NOMO-1 treated with DMSO at 0.1 percent for 48 hours (cell line): ENCODE measurements around the gene PPP2R2D.
"Not testable (repeated sequence)": the region's sequence is repeated elsewhere in the genome, so short reads cannot be mapped to it uniquely, and the experiment has no call there.

Experiments
- DNase-seq: peaks from one replicate; lab custom pipeline; 2025; ENCODE audit not compliant: unreplicated experiment; lab: John Stamatoyannopoulos, UW

The PPP2R2D gene

DNA sequence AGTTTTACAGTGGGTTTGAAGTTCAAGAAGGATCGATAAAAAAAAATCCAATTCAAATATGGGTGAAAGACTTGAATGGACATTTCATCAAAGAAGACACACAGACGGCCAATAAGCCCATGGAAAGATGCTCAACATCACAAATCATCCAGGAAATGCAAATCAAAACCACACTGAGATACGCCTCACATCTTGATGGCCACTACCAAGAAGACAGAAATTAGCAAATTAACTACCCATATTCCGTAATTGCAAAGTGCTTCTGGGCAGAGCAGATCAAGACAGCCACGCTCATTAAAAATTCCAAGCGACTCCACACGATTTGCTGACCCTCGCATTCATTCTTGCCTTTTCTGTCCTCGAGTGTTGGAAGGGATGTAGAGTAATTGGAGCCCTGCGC is 34.1 kb upstream of the PPP2R2D start:
- DNase-seq: no peak

DNA sequence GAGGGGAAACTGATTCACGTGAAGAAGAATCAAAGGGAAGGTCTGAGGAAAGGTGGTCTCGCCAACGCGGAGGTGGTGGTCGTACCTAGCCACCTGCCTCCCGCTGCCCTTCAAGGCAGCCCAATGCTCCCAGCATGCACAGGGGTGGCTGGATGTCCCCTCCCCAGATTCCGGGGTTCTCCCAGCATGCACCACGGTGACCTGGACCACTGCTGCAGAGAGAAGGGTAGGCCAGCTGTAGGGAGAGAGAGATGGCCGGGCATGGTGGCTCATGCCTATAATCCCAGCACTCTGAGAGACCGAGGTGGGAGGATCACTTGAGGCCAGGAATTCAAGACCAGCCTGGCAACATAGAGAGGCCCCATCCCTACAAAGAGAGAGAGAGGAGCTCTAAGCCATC is 32.4 kb upstream of the PPP2R2D start:
- no peak for DNase-seq

DNA sequence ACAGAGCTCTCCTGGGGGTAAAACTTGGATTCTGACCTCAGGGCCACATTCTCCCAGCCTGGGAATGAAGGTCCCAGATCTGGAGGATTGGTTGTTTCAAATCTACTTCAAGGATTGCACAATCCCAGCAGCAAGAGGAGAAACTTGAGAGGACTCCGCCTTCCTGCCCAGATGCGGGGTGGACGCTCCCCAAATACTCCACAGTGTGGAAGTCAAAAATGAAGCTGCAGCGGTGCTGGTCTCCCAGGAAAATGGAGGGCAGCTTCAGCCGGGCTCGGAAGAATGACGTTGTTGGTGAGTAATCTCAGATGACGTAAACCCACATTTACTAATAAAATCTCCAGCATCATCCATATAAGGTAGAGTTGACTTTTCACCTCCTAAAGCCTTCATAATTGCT is 31.5 kb upstream of the PPP2R2D start:
- no peak for DNase-seq

DNA sequence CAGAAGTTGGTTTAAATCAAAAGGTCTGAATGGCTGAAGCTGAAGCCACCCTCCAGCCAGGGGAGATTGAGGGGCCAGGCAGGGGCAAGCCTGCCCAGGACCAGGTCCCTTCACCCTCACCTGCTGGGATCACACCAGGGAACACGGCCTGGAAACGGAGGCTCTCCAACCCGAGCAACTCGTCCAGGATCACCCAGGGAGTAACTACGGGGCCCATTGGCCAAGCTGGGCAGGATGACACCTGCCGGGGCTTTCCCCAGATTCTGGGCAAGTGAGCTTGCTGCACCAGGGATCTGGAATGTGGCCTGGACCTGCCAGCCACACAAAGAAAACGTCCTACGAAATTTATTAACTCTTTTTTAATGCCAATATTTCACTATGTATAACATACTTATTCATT is 30.4 kb upstream of the PPP2R2D start:
- DNase-seq: no peak

DNA sequence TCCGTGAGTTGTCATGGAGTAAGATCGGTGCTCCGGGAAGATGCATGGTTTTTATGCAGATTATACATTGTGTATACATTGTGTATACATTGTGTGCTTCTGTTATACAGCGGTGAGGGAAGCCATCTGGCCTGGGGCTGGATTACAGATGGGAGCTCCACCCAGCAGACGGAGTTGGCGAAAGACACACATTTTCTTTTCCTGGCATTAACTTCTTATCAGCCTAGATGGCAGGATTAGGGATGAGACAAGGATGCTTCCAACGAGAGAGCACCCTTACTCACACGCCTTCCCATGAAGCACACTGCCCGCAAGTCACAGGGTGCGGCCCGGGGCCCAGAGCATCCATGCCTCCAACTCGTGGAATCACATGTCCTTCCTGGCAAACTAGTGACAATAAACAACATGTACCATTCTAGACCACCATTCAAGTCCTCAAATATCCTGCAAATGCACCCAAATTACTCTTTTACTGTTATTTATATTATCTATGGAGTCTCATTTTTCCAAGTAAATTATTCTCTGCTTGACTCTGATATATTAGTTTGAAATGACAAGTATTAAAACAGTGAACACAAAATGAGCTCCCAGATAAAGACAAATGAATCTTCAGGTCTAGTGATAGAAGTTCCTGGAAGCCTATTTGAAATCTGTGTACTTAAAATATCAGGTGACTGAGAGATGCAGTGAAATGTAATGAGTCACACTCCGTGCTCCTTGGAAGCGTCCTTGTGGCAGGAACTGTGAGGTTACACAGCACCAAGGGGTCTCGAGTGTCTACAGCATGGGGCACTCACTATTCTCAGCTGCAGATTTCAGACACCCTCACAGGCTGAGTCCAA is 29.8 kb upstream of the PPP2R2D start:
- no peak for DNase-seq

DNA sequence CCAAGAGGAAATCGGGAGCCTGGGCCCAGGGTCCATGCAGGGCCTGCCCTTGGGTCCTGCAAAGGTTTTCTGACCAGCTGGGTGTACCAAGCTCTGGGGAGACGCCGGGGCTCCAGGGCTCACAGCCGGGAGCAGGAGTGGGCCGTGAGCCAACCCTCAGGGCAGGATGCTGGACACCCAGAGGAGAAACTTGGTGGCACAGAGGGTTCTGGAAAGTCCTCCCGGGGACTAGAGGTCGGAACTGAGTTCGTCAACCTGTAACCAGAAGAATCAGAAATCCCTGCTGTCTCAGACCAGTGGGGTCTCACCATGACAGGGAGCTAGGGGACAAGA is 29.2 kb upstream of the PPP2R2D start:
- no peak for DNase-seq

DNA sequence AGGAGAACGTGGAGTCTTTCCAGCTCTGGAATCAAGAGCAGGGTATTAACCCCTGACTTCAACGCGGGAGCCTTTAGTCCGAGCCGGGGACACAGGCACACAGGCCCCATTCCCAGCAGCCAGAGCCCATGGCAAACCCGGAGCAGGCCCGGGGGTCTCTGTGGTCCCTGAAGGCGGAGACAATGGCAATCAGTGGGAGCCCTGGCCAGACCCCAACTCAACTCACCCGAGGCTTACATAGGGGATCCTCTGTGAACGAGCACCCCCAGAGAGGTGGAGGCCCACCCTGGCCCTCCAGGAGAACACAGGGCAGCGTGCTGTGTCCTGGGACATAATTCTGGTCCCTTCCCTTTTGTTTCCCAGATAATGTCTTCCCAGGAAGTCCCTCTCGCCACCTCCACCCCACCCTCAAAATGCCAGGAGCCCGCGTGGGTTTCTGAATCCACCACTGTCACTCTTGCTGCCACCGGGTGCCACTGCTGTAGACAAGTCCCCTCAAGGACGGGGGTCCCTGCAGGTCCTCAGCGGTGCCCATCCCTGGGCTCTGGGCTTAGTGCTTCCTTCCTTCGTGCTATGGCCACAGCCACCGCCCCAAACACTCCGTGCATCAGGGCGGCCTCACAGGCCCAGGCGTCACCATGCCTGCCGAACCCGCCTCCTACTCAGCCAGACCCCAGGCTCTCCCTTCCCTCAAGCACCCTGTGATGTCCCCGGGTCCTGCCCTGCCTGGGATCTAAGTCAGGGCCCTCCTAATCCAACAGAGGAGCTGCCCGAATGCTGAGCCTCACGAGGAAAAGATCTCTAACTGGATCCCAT is 28.6 kb upstream of the PPP2R2D start:
- DNase-seq: no peak

DNA sequence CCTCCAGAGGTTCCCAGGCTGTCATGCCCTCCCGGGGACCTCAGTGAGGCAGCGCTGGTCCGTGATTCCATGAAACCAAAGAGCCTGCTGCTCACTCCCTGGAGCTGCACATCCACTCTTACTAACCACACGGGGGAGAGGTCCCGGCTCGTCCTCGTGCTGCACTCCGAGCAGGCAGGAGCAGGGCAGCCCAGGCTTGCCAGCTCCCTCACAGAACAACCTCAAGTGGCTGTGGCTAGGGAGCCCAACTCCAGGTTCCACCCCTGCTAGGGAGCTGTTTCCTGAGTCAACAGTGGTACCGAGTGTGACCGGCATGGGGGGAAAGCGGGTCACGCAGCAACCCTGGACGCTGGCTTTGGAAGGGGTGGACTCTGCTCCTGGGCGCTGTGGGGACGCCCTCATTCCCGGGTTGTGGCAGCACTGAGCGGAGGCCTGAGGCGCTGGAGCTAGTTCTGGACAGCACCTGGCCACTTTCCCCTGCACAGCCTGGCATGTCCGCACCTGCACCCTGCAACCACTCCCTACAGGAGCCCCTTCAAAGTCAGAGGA is 27.9 kb upstream of the PPP2R2D start:
- DNase-seq: no peak

DNA sequence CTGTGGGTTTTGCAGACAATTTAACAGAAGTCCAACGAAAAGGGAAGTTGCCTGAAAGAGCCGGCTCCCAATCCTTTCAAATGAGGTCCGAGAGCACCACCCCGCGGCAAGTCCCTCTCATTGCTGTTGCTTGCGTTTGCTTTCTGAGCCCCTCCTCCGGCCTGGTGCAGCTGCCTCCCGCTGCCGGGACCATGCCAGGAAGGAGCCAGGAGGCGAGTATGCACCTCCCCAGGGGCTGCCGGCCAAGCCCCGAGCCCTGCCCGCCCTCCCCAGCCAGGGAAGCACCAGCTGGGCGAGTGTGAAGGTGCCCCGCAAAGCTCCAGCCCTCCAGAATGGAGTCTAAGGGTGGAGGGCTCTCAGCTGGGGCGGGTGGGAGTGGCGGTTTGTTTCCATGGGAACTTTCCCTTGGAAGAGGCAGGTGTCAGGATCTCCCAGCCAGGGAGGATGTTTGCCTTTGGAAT is 25.8 kb upstream of the PPP2R2D start:
- peak; percentile 89 for DNase-seq

DNA sequence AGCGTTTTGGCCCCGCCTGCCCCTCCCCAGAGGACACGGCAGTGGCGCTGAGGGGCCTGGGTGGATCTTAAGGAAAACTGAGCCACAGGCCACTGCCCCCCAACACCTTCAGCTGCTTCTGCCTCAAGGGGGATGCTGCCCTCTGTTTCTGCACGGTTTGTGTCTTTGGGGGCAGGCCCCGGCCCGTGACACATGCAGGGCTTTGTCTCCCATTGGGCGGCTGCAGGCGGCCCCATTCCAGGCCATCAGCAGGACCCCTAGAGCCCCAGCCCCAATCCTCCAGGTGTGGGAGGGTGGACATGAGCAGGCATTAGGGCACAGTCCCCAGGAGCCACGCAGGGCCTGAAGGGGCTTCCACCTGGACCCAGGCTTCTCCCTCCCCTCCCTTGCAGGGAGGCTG is 25.3 kb upstream of the PPP2R2D start:
- DNase-seq: no peak

DNA sequence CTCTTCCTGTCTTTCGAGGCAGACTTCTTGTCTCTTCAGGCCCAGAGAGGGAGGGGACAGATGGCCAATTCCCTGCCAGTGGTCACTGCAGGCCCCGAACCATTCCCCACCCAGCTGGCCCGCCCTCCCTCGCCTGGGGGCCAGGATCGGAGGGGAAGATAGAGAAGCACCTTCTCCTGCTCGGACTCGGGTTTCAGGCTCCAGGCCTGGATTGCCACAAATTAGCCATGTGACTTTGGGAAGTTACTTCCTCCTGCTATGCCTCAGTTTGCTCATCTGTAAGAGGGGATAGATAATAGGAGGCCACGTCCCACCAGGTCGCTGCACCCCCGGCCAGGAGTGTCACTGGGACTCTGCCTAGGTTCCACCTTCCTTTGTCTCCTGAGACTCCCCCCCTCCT is 24.8 kb upstream of the PPP2R2D start:
- DNase-seq: no peak

DNA sequence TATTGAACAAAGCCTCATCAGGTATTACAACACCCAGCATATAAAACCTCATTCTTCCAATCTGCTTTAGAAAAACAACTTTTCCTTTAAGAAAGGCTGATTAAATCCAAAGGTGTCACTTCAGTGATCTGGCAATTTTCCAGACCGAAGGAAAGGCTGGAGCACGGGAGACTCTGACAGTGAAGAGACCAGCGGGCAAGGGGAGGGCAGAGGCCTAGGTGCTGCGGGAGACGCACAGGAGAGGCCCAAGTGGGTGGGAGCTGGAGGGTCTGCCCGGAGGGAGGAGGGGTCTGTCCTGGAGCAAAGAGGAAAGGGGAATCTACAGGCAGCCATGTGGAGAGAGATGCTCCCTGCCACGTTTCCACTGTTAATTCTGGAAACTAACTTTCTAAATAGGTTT is 24.3 kb upstream of the PPP2R2D start:
- no peak for DNase-seq

DNA sequence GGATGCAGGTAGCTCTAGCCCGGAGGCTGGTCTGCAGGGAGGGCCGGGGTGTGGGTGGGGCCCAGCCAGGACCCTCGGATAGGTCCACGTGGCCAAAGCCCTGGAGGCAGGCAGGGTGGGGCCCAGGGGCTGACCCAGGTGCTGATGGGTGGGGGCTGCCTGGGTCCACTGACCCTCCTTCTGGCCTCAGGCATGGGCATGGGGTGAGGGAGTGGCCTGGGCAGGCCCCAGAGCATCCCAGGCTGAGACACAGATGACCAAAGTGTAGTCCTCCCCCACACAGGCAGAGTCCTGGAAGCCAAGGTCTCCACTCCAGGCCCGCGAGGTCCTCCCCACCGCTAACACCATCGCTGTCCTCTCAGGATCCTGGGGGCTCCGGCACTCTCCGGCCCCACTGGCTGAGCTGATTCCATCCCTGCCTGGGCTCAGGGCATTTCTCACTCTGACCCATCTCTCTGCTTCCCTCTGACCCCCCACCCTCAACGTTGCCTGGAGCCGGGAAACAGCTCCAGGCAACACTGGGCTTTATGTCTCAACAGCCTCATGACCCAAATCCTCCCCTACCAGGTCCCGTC is 20.7 kb upstream of the PPP2R2D start:
- DNase-seq: no peak

DNA sequence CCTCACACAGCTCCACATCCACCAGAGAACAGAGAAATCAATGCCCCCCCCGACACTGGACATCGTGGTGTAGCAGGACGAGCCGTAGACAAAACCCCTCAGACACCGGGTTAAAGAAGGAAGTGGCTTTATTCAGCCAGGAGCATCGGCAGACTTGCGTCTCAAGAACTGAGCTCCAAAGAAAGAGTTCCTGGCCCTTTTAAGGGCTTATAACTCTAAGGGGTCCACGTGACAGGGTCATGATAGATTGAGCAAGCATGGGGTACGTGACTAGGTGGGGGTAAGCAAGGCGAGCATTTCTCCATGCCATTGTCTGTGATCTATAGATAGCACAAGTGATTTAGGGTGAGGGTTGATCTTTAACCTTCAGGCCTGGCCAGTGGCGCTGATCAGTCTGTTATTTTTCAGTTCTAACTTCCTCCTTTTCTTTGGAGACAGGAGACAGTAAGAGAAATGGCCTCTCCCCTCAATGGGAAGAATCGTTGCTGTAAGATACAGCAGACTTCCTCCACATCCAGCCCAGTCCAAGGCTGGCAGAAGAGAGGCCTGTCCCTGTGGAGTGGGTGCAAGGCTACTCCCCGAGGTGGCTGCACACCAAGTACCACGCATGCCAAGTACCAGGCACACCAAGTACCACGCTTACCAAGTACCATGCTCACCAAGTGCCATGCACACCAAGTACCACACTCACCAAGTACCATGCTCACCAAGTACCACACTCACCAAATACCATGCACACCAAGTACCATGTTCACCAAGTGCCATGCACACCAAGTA is 19.5 kb upstream of the PPP2R2D start:
- DNase-seq: no peak

DNA sequence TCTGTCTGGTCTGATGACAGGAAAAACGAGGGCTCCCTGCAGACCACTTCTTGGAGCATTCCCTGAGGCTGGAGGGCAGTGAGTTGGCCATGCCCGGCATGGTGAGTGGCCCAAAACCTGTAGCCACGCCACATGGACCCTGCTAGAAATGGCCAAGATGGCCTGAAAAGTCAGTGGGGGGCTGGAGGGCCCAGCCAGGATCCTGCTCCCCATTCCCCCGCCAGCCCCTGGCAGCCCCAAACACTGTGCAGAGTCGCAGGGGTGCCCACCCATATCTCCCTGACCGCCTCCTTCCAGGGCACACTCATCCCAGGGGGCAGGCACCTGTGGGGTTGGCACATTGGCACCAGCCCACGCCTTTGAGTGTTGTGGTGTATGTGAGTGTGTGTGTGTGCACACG is 18.7 kb upstream of the PPP2R2D start:
- no peak for DNase-seq

DNA sequence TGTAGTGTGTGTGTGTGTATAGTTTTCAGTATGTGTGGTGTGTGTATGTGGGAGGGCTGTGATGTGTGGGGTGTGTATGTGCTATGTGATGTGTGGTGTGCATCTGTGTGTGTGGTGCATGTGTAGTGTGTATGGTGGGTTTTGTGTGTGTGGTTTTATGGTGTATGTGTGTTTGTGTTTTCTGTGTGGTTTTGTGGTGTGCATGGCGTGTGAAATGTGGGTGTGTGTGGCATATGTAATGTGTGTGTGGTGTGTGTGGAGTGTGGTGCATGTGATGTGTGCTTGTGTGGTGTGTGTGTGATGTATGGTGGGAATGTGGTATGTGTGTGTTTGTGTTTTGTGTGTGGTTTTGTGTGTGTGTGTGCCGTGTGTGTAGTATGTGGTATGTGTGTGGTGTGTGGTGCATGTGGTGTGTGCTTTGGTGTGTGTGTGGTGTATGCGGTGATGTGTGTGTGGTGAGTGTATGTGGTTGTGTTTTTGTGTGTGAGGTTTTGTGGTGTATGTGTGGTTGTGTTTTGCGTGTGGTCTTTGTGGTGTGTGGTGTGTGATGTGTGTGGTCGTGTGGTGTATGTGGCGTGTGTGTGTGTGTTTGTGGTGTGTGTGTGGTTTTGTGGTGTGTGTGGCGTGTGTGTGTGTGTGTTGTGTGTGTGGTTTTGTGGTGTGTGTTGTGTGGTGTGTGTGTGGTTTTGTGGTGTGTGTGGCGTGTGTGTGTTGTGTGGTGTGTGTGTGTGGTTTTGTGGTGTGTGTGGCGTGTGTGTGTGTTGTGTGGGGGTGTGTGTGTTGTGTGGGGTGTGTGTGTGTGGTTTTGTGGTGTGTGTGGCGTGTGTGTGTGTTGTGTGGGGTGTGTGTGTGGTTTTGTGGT is 18.0 kb upstream of the PPP2R2D start:
- DNase-seq: no peak

DNA sequence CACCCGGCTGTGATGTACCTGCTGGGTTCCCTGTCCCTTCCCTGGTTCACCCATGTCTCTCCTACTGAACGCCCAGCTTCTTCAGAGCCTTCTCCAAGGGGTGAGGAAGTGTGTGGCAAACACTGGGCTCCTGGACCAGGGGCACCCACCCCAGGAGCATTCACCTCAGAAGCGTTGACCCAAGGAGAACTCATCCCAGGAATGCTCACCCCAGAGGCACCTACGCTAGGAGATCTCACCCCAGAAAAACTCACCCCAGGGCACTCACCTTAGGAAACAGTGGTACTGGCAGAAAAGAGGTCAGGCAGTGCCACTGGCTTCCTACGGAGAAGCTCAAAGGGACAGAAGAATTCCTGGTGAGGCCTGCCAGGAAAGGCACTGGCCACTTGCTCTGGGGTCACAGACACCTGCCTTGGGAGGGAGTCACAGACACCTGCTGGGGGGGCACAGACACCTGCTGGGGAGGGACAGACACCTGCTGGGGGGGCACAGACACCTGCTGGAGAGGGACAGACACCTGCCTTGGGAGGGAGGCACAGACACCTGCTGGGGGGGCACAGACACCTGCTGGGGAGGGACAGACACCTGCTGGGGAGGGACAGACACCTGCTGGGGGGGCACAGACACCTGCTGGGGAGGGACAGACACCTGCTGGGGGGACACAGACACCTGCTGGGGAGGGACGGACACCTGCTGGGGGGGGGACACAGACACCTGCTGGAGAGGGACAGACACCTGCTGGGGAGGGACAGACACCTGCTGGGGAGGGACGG is 17.0 kb upstream of the PPP2R2D start:
- DNase-seq: not testable (repeated sequence)

DNA sequence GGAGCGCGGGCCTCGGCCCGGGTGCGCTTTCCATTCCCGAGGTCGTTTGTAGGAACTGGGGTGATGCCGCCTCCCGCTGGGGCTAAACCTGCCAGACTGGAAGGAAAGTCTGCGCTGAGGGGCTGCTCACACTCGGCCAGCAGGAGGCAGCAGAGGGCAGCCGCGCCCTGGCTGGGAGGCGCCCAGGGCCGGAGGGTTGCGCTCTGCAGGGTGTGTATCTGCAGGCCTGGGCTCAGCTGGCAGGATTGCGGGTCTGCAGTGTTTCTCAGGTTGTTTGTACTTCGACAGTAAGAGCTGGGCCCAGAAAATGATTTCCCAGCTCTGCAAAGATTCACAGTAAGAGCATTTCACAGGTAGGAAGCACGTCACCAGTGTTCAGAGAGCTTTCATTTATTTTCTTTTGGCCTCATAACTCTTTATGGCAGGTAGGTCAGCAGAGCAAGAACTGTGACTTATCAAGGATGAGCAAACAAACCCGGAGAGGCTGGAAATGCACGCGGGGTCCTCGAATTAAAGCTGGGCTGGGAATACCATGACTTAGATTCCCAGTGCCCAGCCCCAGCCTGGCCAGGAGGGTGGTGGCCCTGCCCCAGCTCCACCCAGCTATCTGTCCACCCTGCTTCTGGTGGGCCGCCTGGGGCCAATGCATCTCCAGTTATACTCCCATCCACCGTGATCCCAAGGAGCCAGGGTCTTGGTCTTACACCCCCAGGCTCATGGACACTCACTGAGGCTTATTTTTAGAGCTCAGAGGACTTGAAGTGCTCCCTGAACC is 15.2 kb upstream of the PPP2R2D start:
- peak; percentile 62 for DNase-seq

DNA sequence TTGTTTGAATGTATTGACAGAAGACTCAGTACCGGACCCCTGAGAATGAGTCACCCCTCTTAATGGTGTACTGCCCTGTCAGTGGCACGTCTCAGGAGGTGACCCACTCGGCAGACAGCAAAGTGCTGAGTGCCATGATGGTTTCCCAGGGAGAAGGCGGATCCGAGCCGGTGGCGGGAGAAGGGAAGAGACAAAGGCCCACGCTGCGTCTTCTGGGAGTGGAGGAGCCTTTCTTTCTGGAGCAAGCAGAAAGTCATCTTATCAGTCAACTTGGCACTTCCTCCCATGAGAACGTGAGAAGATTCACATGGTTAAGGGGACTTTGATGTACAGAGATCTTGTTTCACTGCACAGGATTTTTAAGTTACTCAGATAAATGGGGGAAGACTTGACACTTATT is 14.6 kb upstream of the PPP2R2D start:
- no peak for DNase-seq
